K562 (cell line): ENCODE measurements around the gene KAT2B.

ENCODE experiments used
- ZC3H11A ChIP-seq: IDR thresholded peaks from 2 replicates; pipeline ENCODE4 v1.6.1; 2012; ENCODE audit warnings: low read depth, low read length, improper control_type of control experiment
- TF ChIP-seq, protein P1 (sequence below), 3 experiments: IDR thresholded peaks in 2 of 3; conservative IDR thresholded peaks in 1 of 3; 2 replicates each; pipeline ENCODE4 v1.5.1; 2011 to 2012; ENCODE audit warnings: low read length in 3 of 3, mild to moderate bottlenecking in 3 of 3, control low read depth in 2 of 3, improper control_type of control experiment in 1 of 3, inconsistent platforms in 1 of 3, low read depth in 1 of 3, mixed read lengths in 1 of 3, moderate library complexity in 1 of 3; ENCODE audit not compliant: insufficient read depth in 2 of 3
- TF ChIP-seq, protein P2 (sequence below): fragments of 450-650 bp; IDR thresholded peaks from 2 replicates; pipeline ENCODE4 v1.7.1; 2018; ENCODE audit warnings: mild to moderate bottlenecking, low read depth; ENCODE audit not compliant: partially characterized antibody

DNA sequence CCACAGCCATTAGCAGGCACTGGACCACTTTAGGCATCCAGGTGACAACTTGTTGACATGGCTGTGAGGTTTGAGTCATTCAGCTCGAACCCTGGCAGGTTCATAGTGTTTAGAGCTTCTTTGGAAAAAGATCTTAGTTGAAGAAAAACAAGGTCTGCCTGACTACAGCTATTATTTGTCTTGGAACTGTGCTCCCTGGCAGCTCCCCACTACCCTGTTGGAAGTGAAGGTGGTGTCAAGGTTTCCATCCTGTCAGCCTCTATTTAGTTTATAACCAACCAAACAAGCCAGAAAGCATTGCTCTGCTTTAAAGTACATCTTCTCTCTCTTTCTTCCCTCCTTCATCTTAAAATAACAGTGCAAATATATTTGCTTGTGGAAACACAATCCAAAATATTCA lies 56.8 kb downstream of the KAT2B start:
- no peak for TF ChIP-seq ZC3H11A
- TF ChIP-seq, protein P1, sequence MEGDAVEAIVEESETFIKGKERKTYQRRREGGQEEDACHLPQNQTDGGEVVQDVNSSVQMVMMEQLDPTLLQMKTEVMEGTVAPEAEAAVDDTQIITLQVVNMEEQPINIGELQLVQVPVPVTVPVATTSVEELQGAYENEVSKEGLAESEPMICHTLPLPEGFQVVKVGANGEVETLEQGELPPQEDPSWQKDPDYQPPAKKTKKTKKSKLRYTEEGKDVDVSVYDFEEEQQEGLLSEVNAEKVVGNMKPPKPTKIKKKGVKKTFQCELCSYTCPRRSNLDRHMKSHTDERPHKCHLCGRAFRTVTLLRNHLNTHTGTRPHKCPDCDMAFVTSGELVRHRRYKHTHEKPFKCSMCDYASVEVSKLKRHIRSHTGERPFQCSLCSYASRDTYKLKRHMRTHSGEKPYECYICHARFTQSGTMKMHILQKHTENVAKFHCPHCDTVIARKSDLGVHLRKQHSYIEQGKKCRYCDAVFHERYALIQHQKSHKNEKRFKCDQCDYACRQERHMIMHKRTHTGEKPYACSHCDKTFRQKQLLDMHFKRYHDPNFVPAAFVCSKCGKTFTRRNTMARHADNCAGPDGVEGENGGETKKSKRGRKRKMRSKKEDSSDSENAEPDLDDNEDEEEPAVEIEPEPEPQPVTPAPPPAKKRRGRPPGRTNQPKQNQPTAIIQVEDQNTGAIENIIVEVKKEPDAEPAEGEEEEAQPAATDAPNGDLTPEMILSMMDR (IDR thresholded peaks at IDR 0.05 in 2 of 3, conservative IDR thresholded peaks at IDR 0.05 in 1 of 3; ENCODE audit: insufficient read depth in 2 of 3, low read depth in 1 of 3, low read length in 3 of 3), result no peak
- TF ChIP-seq, protein P2, sequence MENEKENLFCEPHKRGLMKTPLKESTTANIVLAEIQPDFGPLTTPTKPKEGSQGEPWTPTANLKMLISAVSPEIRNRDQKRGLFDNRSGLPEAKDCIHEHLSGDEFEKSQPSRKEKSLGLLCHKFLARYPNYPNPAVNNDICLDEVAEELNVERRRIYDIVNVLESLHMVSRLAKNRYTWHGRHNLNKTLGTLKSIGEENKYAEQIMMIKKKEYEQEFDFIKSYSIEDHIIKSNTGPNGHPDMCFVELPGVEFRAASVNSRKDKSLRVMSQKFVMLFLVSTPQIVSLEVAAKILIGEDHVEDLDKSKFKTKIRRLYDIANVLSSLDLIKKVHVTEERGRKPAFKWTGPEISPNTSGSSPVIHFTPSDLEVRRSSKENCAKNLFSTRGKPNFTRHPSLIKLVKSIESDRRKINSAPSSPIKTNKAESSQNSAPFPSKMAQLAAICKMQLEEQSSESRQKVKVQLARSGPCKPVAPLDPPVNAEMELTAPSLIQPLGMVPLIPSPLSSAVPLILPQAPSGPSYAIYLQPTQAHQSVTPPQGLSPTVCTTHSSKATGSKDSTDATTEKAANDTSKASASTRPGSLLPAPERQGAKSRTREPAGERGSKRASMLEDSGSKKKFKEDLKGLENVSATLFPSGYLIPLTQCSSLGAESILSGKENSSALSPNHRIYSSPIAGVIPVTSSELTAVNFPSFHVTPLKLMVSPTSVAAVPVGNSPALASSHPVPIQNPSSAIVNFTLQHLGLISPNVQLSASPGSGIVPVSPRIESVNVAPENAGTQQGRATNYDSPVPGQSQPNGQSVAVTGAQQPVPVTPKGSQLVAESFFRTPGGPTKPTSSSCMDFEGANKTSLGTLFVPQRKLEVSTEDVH, result no peak
